Gastrocnemius medialis (tissue), 4 donors: ENCODE results near the gene SPACA6.

Experiments
- POLR2A ChIP-seq, 2 donors: fragments of 450-650 bp; IDR thresholded peaks; one replicate each; pipeline ENCODE4 v1.6.1; 2017; ENCODE audit warnings: antibody characterized with exemption in 2 of 2, mild to moderate bottlenecking in 2 of 2, moderate library complexity in 2 of 2
- TF ChIP-seq, protein P1 (sequence below), 5 experiments: fragments of 450-650 bp in 3 of 5; fragments of 200-600 bp in 2 of 5; sonication (generic) in 2 of 5; IDR thresholded peaks in 4 of 5; conservative IDR thresholded peaks in 1 of 5; 1 replicate in 4 of 5; 2 replicates in 1 of 5; pipeline ENCODE4 v1.5.1; 2016 to 2019; ENCODE audit warnings: antibody characterized with exemption in 5 of 5, mild to moderate bottlenecking in 3 of 5, moderate library complexity in 3 of 5

DNA sequence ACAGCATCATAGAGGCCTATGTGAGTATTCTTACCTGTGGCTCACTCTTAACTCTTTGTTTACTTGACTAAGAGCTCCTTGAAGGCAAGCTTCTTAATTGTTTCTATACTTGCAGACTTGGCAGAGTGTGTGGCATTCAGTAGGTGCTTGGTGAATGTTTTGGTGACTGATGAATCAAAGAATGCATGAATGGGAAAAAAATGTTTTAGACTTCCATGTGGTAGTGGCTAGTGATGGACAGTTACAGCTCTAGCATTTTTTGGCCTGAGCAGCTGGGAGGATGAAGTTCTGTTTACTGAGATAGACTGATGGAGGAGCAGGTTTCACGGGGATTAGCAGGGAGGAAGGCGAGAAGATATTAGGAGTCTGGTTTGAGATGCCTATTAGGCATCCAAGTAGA, 17.0 kb downstream of the SPACA6 start:
- TF ChIP-seq, protein P1, sequence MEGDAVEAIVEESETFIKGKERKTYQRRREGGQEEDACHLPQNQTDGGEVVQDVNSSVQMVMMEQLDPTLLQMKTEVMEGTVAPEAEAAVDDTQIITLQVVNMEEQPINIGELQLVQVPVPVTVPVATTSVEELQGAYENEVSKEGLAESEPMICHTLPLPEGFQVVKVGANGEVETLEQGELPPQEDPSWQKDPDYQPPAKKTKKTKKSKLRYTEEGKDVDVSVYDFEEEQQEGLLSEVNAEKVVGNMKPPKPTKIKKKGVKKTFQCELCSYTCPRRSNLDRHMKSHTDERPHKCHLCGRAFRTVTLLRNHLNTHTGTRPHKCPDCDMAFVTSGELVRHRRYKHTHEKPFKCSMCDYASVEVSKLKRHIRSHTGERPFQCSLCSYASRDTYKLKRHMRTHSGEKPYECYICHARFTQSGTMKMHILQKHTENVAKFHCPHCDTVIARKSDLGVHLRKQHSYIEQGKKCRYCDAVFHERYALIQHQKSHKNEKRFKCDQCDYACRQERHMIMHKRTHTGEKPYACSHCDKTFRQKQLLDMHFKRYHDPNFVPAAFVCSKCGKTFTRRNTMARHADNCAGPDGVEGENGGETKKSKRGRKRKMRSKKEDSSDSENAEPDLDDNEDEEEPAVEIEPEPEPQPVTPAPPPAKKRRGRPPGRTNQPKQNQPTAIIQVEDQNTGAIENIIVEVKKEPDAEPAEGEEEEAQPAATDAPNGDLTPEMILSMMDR (IDR thresholded peaks at IDR 0.05 in 4 of 5, conservative IDR thresholded peaks at IDR 0.05 in 1 of 5): no peak
- TF ChIP-seq POLR2A (IDR thresholded peaks at IDR 0.05): no peak
